Esophagus squamous epithelium (tissue), 5 donors: Measurements from ENCODE around the gene VPS26B. TPM values are rescaled to one million over a fixed set of nuclear protein-coding genes. Genes with fewer than 3 reads are reported as not detected.
"Not testable (repeated sequence)": the region's sequence is repeated elsewhere in the genome, so short reads cannot be mapped to it uniquely, and the experiment has no call there.

ENCODE experiments used
- DNase-seq: peaks from one replicate; lab custom pipeline; 2025; lab: John Stamatoyannopoulos, UW
- H3K27ac ChIP-seq, 4 donors: fragments of 200-600 bp; sonication (generic); one replicate each; pipeline ENCODE4 v1.5.1; 2016 to 2019; ENCODE audit warnings: mild to moderate bottlenecking in 1 of 4
- H3K27me3 ChIP-seq, 4 donors: fragments of 200-600 bp; sonication (generic); 1 replicate in 3 of 4; 2 replicates in 1 of 4; pipeline versions ENCODE4 v1.5.1 to v1.6.0; 2017 to 2021; ENCODE audit warnings: antibody characterized with exemption in 1 of 4
- H3K36me3 ChIP-seq, 3 donors: fragments of 200-600 bp; sonication (generic); one replicate each; pipeline ENCODE4 v1.5.1; 2016 to 2019
- H3K4me1 ChIP-seq, 3 donors: fragments of 200-600 bp; sonication (generic); one replicate each; pipeline ENCODE4 v1.5.1; 2017 to 2019
- H3K4me3 ChIP-seq, 4 donors: fragments of 200-600 bp; sonication (generic); 1 replicate in 3 of 4; 2 replicates in 1 of 4; pipeline ENCODE4 v1.5.1; 2016 to 2019; ENCODE audit warnings: mild to moderate bottlenecking in 2 of 4, moderate library complexity in 1 of 4
- H3K9me3 ChIP-seq, 3 donors: fragments of 200-600 bp; sonication (generic); one replicate each; pipeline ENCODE4 v1.5.1; 2016 to 2019
- CTCF ChIP-seq, 6 experiments: fragments of 450-650 bp in 4 of 6; fragments of 200-600 bp in 2 of 6; sonication (generic) in 2 of 6; IDR thresholded peaks; one replicate each; pipeline ENCODE4 v1.5.1; 2016 to 2019; ENCODE audit warnings: antibody characterized with exemption in 6 of 6, mild to moderate bottlenecking in 4 of 6, moderate library complexity in 4 of 6
- POLR2A ChIP-seq, 4 donors: fragments of 450-650 bp; IDR thresholded peaks; one replicate each; pipeline ENCODE4 v1.6.1; 2017; ENCODE audit warnings: antibody characterized with exemption in 4 of 4, mild to moderate bottlenecking in 4 of 4, moderate library complexity in 3 of 4
- WGBS, 2 donors: methylation state at CpG; one replicate each; pipeline ENCODE4 v1.1.5; 2018; 5-methylcytosine and 5-hydroxymethylcytosine counted together
- intact Hi-C: fragments of 100-400 bp; cut with DNase I; formaldehyde crosslinking; loops from one replicate; pipeline ENCODE4 v1.15.0; 2022
- total RNA-seq, 4 donors: library from RNA; depleted of rRNA; stranded (reverse); fragments of >200 nt; gene quantifications; one replicate each; pipeline ENCODE4 v1.1.0, GENCODE V29; 2016
- donor health status: DM: yes; HTN: yes; CAD: no.

The VPS26B gene
- total RNA-seq, 4 donors from 2014 or later = 25.2 to 30.7 (median 25.9) TPM

- Histone ChIP-seq H3K27ac (no peak overlapping the region), H3K4me1 (peaks cover 0 to 8% (median 0%) of the 10 kb centered on the region in 3 donors), H3K36me3 (no peaks in the 10 kb centered on the region), H3K4me3 (no peak overlapping the region), H3K9me3 (no peaks in the 10 kb centered on the region), H3K27me3 (peaks cover 0 to 31% (median 0%) of the 10 kb centered on the region in 4 donors)
- intact Hi-C loops = no loop called here
- DNase-seq = no peak
- TF ChIP-seq CTCF (IDR thresholded peaks at IDR 0.05) (no peak), POLR2A (IDR thresholded peaks at IDR 0.05) (no peak)
- WGBS, 2 donors = 88 to 96% methylated on average over 7 to 15 of the region's 16 CpGs
Measured at GRCh38 chr11:134283461-134284230, 59.2 kb downstream of the VPS26B start.

- H3K36me3 ChIP-seq, H3K27ac ChIP-seq, intact Hi-C loops, H3K4me3 ChIP-seq, H3K4me1 ChIP-seq, H3K9me3 ChIP-seq, DNase-seq: not testable (repeated sequence)
- H3K27me3 ChIP-seq = peaks cover 0 to 24% (median 0%) of the 10 kb centered on the region in 4 donors
- 67 to 70% methylated on average over 5 of the region's 5 CpGs for WGBS, 2 donors
Measured at GRCh38 chr11:134284349-134284748, 59.9 kb downstream of the VPS26B start.

- DNase-seq = no peak
- Histone ChIP-seq H3K36me3 (no peaks in the 10 kb centered on the region), H3K4me1 (peaks cover 0 to 5% (median 0%) of the 10 kb centered on the region in 3 donors), H3K9me3 (no peaks in the 10 kb centered on the region), H3K27ac (no peak overlapping the region), H3K4me3 (no peak overlapping the region), H3K27me3 (peaks cover 0 to 3% (median 0%) of the 10 kb centered on the region in 4 donors)
- intact Hi-C loops = no loop called here
- 80 to 83% methylated on average over 9 to 12 of the region's 12 CpGs for WGBS, 2 donors
- TF ChIP-seq POLR2A (IDR thresholded peaks at IDR 0.05) = no peak
- TF ChIP-seq CTCF (IDR thresholded peaks at IDR 0.05) = no peak
Measured at GRCh38 chr11:134287561-134287960, 63.1 kb downstream of the VPS26B start.

- Histone ChIP-seq H3K27me3 (no peaks in the 10 kb centered on the region), H3K36me3 (no peaks in the 10 kb centered on the region), H3K4me1 (no peaks in the 10 kb centered on the region), H3K4me3 (no peak overlapping the region), H3K9me3 (no peaks in the 10 kb centered on the region), H3K27ac (no peak overlapping the region)
- DNase-seq = no peak
- intact Hi-C loops = no loop called here
- WGBS, 2 donors = 87 to 90% methylated on average over 13 of the region's 13 CpGs
- TF ChIP-seq CTCF (IDR thresholded peaks at IDR 0.05) (no peak), POLR2A (IDR thresholded peaks at IDR 0.05) (no peak)
Measured at GRCh38 chr11:134288486-134288885, 64.0 kb downstream of the VPS26B start.

- H3K27me3 ChIP-seq = no peaks in the 10 kb centered on the region
- no peaks in the 10 kb centered on the region for H3K36me3 ChIP-seq
- H3K27ac ChIP-seq = no peak overlapping the region
- intact Hi-C loops = no loop called here
- DNase-seq = no peak
- WGBS, 2 donors = 62 to 81% methylated on average over 4 of the region's 4 CpGs
- no peaks in the 10 kb centered on the region for H3K4me1 ChIP-seq
- TF ChIP-seq CTCF (IDR thresholded peaks at IDR 0.05) (no peak), POLR2A (IDR thresholded peaks at IDR 0.05) (no peak)
- no peaks in the 10 kb centered on the region for H3K9me3 ChIP-seq
- no peak overlapping the region for H3K4me3 ChIP-seq
Measured at GRCh38 chr11:134289167-134289566, 64.7 kb downstream of the VPS26B start.
